Measurements from ENCODE around the gene RASA3. TPM values are rescaled to one million over a fixed set of nuclear protein-coding genes. Genes with fewer than 3 reads are reported as not detected.
A peak's percentile ranks its signal among the peaks of the same experiment; 100 is the strongest.
"Not testable (repeated sequence)": the region's sequence is repeated elsewhere in the genome, so short reads cannot be mapped to it uniquely, and the experiment has no call there.

The RASA3 gene
- total RNA-seq, 2 experiments from 2014 or later, result 36.9 to 39.3 TPM

GRCh38 chr13:114102521-114103288 lies 29.7 kb downstream of the RASA3 start:
- Mint-ChIP-seq H3K4me3 (no peak overlapping the region), H3K9me3 (ENCODE audit: insufficient read depth) (no peaks in the 10 kb centered on the region), H3K27me3 (ENCODE audit: low read depth) (no peaks in the 10 kb centered on the region), H3K36me3 (ENCODE audit: low read depth) (peaks cover 14% of the 10 kb centered on the region), H3K4me1 (ENCODE audit: low read depth) (peaks cover 12% of the 10 kb centered on the region), H3K27ac (no peak overlapping the region)
- ChIA-PET POLR2A (no interaction called here), CTCF (no interaction called here)
- DNase-seq (no peak), ATAC-seq (no peak)

GRCh38 chr13:114102131-114102520 lies 30.3 kb downstream of the RASA3 start:
- ATAC-seq, result no peak
- Mint-ChIP-seq H3K9me3 (ENCODE audit: insufficient read depth) (no peaks in the 10 kb centered on the region), H3K4me1 (ENCODE audit: low read depth) (peaks cover 12% of the 10 kb centered on the region), H3K27ac (peak overlapping the region; percentile 25), H3K4me3 (no peak overlapping the region), H3K36me3 (ENCODE audit: low read depth) (peaks cover 19% of the 10 kb centered on the region), H3K27me3 (ENCODE audit: low read depth) (no peaks in the 10 kb centered on the region)
- DNase-seq, result no peak
- ChIA-PET CTCF (no interaction called here), POLR2A (no interaction called here)

GRCh38 chr13:114101358-114102130 lies 30.9 kb downstream of the RASA3 start:
- peak; percentile 21 for ATAC-seq

GRCh38 chr13:114100446-114101357 lies 31.7 kb downstream of the RASA3 start:
- ChIA-PET POLR2A (no interaction called here), CTCF (no interaction called here)
- no peak overlapping the region for H3K4me3 Mint-ChIP-seq
- H3K9me3 Mint-ChIP-seq (ENCODE audit: insufficient read depth), result no peaks in the 10 kb centered on the region
- peaks cover 17% of the 10 kb centered on the region for H3K4me1 Mint-ChIP-seq (ENCODE audit: low read depth)
- no peak for ATAC-seq
- H3K27me3 Mint-ChIP-seq (ENCODE audit: low read depth), result no peaks in the 10 kb centered on the region
- no peak for DNase-seq
- H3K36me3 Mint-ChIP-seq (ENCODE audit: low read depth), result peaks cover 30% of the 10 kb centered on the region
- H3K27ac Mint-ChIP-seq, result no peak overlapping the region

More at GRCh38 chr13:114101358-114102130, 30.9 kb downstream of the RASA3 start:
- DNase-seq, result no peak
- Mint-ChIP-seq H3K9me3 (ENCODE audit: insufficient read depth) (no peaks in the 10 kb centered on the region), H3K4me1 (ENCODE audit: low read depth) (peaks cover 18% of the 10 kb centered on the region), H3K36me3 (ENCODE audit: low read depth) (peaks cover 25% of the 10 kb centered on the region), H3K27me3 (ENCODE audit: low read depth) (no peaks in the 10 kb centered on the region), H3K4me3 (no peak overlapping the region), H3K27ac (peak overlapping the region; percentile 25)
- ChIA-PET POLR2A (no interaction called here), CTCF (no interaction called here)

- DNase-seq (no peak), ATAC-seq (no peak)
- no peaks in the 10 kb centered on the region for H3K27me3 Mint-ChIP-seq (ENCODE audit: low read depth)
- ChIA-PET CTCF (no interaction called here), POLR2A (no interaction called here)
- H3K9me3 Mint-ChIP-seq (ENCODE audit: insufficient read depth), result no peaks in the 10 kb centered on the region
- H3K4me3 Mint-ChIP-seq, result no peak overlapping the region
- H3K4me1 Mint-ChIP-seq (ENCODE audit: low read depth), result peaks cover 17% of the 10 kb centered on the region
- no peak overlapping the region for H3K27ac Mint-ChIP-seq
- peaks cover 30% of the 10 kb centered on the region for H3K36me3 Mint-ChIP-seq (ENCODE audit: low read depth)
These were observed 32.4 kb downstream of the RASA3 start for GRCh38 chr13:114099918-114100445.

- Mint-ChIP-seq H3K27me3 (ENCODE audit: low read depth) (no peaks in the 10 kb centered on the region), H3K4me1 (ENCODE audit: low read depth) (peaks cover 11% of the 10 kb centered on the region), H3K4me3 (no peak overlapping the region), H3K27ac (no peak overlapping the region), H3K36me3 (ENCODE audit: low read depth) (peaks cover 28% of the 10 kb centered on the region), H3K9me3 (ENCODE audit: insufficient read depth) (peaks cover 2% of the 10 kb centered on the region)
- POLR2A ChIA-PET, result no interaction called here
- ATAC-seq, result no peak
- CTCF ChIA-PET, result no interaction called here
- DNase-seq, result no peak
These were observed 33.2 kb downstream of the RASA3 start for GRCh38 chr13:114099191-114099590.

- ATAC-seq; DNase-seq; H3K4me3 Mint-ChIP-seq; H3K27me3 Mint-ChIP-seq (ENCODE audit: low read depth); POLR2A ChIA-PET; H3K9me3 Mint-ChIP-seq (ENCODE audit: insufficient read depth); CTCF ChIA-PET: not testable (repeated sequence)
- Mint-ChIP-seq H3K27ac (peak overlapping the region; percentile 63), H3K4me1 (ENCODE audit: low read depth) (peaks cover 11% of the 10 kb centered on the region), H3K36me3 (ENCODE audit: low read depth) (peaks cover 31% of the 10 kb centered on the region)
These were observed 33.8 kb downstream of the RASA3 start for GRCh38 chr13:114098689-114099056.

- H3K27ac Mint-ChIP-seq, result peak overlapping the region; percentile 63
- H3K4me1 Mint-ChIP-seq (ENCODE audit: low read depth), result peaks cover 11% of the 10 kb centered on the region
- peaks cover 13% of the 10 kb centered on the region for H3K9me3 Mint-ChIP-seq (ENCODE audit: insufficient read depth)
- POLR2A ChIA-PET, result no interaction called here
- no peak overlapping the region for H3K4me3 Mint-ChIP-seq
- ATAC-seq (no peak), DNase-seq (no peak)
- CTCF ChIA-PET, result no interaction called here
- H3K36me3 Mint-ChIP-seq (ENCODE audit: low read depth), result peaks cover 36% of the 10 kb centered on the region
- no peaks in the 10 kb centered on the region for H3K27me3 Mint-ChIP-seq (ENCODE audit: low read depth)
These were observed 34.3 kb downstream of the RASA3 start for GRCh38 chr13:114097893-114098688.

- ATAC-seq (no peak), DNase-seq (no peak)
- H3K9me3 Mint-ChIP-seq (ENCODE audit: insufficient read depth), result peaks cover 19% of the 10 kb centered on the region
- peaks cover 34% of the 10 kb centered on the region for H3K36me3 Mint-ChIP-seq (ENCODE audit: low read depth)
- H3K27ac Mint-ChIP-seq, result no peak overlapping the region
- no peaks in the 10 kb centered on the region for H3K27me3 Mint-ChIP-seq (ENCODE audit: low read depth)
- CTCF ChIA-PET, result interaction anchor here (1.1 kb wide), 1 partner anchor 129 kb away, joined by 3 read pairs; no protein-coding TSS in a partner anchor
- no peak overlapping the region for H3K4me3 Mint-ChIP-seq
- H3K4me1 Mint-ChIP-seq (ENCODE audit: low read depth), result peaks cover 11% of the 10 kb centered on the region
- POLR2A ChIA-PET, result no interaction called here
These were observed 35.1 kb downstream of the RASA3 start for GRCh38 chr13:114097212-114097892.

- no peak for ATAC-seq
- ChIA-PET POLR2A (no interaction called here), CTCF (interaction anchor here (1.1 kb wide), 1 partner anchor 129 kb away, joined by 3 read pairs; no protein-coding TSS in a partner anchor)
- H3K27ac Mint-ChIP-seq, result no peak overlapping the region
- H3K4me3 Mint-ChIP-seq, result no peak overlapping the region
- H3K4me1 Mint-ChIP-seq (ENCODE audit: low read depth), result peaks cover 11% of the 10 kb centered on the region
- DNase-seq, result no peak
- H3K27me3 Mint-ChIP-seq (ENCODE audit: low read depth), result no peaks in the 10 kb centered on the region
- H3K36me3 Mint-ChIP-seq (ENCODE audit: low read depth), result peaks cover 37% of the 10 kb centered on the region
- peaks cover 25% of the 10 kb centered on the region for H3K9me3 Mint-ChIP-seq (ENCODE audit: insufficient read depth)
These were observed 35.6 kb downstream of the RASA3 start for GRCh38 chr13:114096811-114097211.

Data from activated CD8-positive, alpha-beta T cell treated with anti-CD3 and anti-CD28 coated beads, Interleukin-2, amount 10 ng/mL, durations not matched to agents 7 days and 5 days (primary cell).